ENCODE results near the gene CEP131. TPM values are rescaled to one million over a fixed set of nuclear protein-coding genes. Genes with fewer than 3 reads are reported as not detected.

Gene CEP131
- total and polyA plus RNA-seq, 2 of the 4 experiments (the other 2 are of a cell fraction) = 4.8 to 9.6 TPM

DNA sequence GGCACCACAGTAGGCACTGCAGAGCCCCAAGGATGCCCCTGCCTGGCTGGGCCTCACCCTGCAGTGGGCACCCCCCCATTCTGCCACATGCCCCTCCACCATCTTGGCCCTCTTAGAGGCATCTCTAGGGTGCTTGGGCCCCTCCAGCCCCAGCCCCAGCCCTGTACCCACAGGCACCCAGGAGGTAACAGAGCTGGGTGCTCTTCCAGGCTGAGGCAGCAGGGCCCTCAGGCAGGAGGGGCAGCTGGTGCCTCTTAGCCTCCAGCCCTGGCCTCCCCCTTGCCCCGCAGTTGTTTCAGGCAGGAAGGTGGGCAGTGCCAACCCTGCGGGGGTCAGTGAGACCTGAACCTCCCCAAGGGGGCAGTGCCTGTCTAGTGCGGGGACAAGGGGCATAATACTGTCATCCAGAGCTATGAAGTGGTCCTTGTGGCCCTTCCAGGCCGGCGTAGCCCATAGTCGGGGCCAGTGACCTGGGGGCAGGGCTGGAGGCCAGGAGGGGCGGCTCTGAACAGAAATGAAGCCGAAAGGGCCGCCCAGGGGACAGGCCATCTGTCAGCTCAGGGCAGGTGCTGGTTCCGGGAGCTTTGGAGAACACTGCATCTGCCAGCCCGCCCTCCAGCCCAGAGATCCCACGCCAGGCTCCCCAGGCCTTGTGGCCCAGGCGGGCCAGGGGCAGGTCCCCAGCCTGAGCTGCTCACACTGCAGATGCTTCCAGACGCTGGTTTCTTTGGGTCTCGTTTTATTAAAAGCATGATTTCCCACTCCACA, 51.9 kb downstream of the CEP131 start:
- no peak overlapping the region for H2BK120ac ChIP-seq (ENCODE audit: low read depth, low read length)
- 0 out of 2 replicates have a peak, but pooled peaks cover 3% of the 10 kb centered on the region for H4K20me1 ChIP-seq (ENCODE audit: insufficient read depth, low read length)
- dilution Hi-C loops (cut with HindIII; ENCODE audit: low sequenced_read_pairs, unreplicated experiment) (no loop called here), in situ Hi-C loops (cut with MboI; ENCODE audit: low sequenced_read_pairs) (no loop called here), intact Hi-C loops (cut with micrococcal nuclease) (no loop called here)
- H4K5ac ChIP-seq (ENCODE audit: low read depth, low read length) = no peak overlapping the region
- no peak overlapping the region for H2BK5ac ChIP-seq (ENCODE audit: low read depth, low read length, poor library complexity, severe bottlenecking)
- H2BK20ac ChIP-seq (ENCODE audit: low read depth, low read length) = no peak overlapping the region
- H3K27ac ChIP-seq (ENCODE audit: insufficient read depth, low read length) = no peak overlapping the region
- no peak overlapping the region for H3K4me3 ChIP-seq (ENCODE audit: insufficient read depth, low read depth, low read length)
- TF ChIP-seq CHD1 (IDR thresholded peaks at IDR 0.05; ENCODE audit: low read depth, low read length) (no peak), RAD21 (IDR thresholded peaks at IDR 0.05; ENCODE audit: low read length) (no peak), MAFK (IDR thresholded peaks at IDR 0.05; ENCODE audit: low read depth, low read length) (no peak)
- peaks cover 21% of the 10 kb centered on the region for H3K27me3 ChIP-seq (ENCODE audit: control insufficient read depth, insufficient read depth, low read length)
- WGBS, 2 experiments (ENCODE audit: extremely low coverage in 2 of 2, insufficient read length in 1 of 2) = 80% methylated on average over 12 of the region's 15 CpGs; no CpG with 5 or more reads in 1 of the 2 experiments
- no peak overlapping the region for H2AK5ac ChIP-seq (ENCODE audit: low read depth, low read length)
- ChIA-PET POLR2A (ENCODE audit: unreplicated experiment) (no interaction called here), CTCF (no interaction called here)
- no peak for ATAC-seq (ENCODE audit: low read depth)
- H2AK9ac ChIP-seq (replicated peaks; ENCODE audit: low read depth, low read length, poor library complexity) = no peak overlapping the region
- no peaks in the 10 kb centered on the region for H3K36me3 ChIP-seq (ENCODE audit: control insufficient read depth, insufficient read depth, low read length)
- H3K9me1 ChIP-seq (ENCODE audit: insufficient read depth, low read length) = no peaks in the 10 kb centered on the region
- no peak overlapping the region for H2AFZ ChIP-seq (replicated peaks; ENCODE audit: low read length, poor library complexity)
- H4K91ac ChIP-seq (ENCODE audit: insufficient read depth, low read depth, low read length) = no peak overlapping the region
- H3K4me1 ChIP-seq (ENCODE audit: control insufficient read depth, insufficient read depth, low read length) = 0 out of 2 replicates have a peak, but pooled peaks cover 2% of the 10 kb centered on the region
- no peak overlapping the region for H4K8ac ChIP-seq (ENCODE audit: low read depth in 2 of 2, low read length in 2 of 2)
- no peak overlapping the region for H3K18ac ChIP-seq (ENCODE audit: low read depth, low read length)
- H3K14ac ChIP-seq (replicated peaks; ENCODE audit: low read depth, low read length) = no peak overlapping the region
- no peak overlapping the region for H3K9ac ChIP-seq (ENCODE audit: low read depth, low read length)
- no peak overlapping the region for H3K56ac ChIP-seq (ENCODE audit: extremely low read depth, insufficient read depth, low read length)
- no peak overlapping the region for H3K4me2 ChIP-seq (ENCODE audit: low read depth, low read length)
- no peak overlapping the region for H2BK15ac ChIP-seq (ENCODE audit: low read depth, low read length)
- H3K23ac ChIP-seq (ENCODE audit: low read depth, low read length) = no peak overlapping the region
- H3K9me3 ChIP-seq (ENCODE audit: control insufficient read depth, insufficient read depth, low read length) = no peaks in the 10 kb centered on the region
- no peak for DNase-seq
- BruUV-seq (replicated peaks) = no TSS peak
- H3K79me1 ChIP-seq (ENCODE audit: low read depth in 1 of 2, low read length in 2 of 2) = no peaks in the 10 kb centered on the region
- H3K4ac ChIP-seq (ENCODE audit: low read depth, low read length) = no peak overlapping the region

Measured in IMR-90 (cell line).